IPS DF 6.9 (cell line): ENCODE results near the gene SLC37A3.
"Not testable (repeated sequence)": the region's sequence is repeated elsewhere in the genome, so short reads cannot be mapped to it uniquely, and the experiment has no call there.

Source experiments
- DNase-seq: peaks from one replicate; pipeline ENCODE4 v3.0.0-alpha.2; 2013; ENCODE audit warnings: low read depth, low spot score
- H3K27ac ChIP-seq: one replicate; pipeline ENCODE4 v1.5.1; 2013; ENCODE audit warnings: low read length, control low read depth
- H3K27me3 ChIP-seq: 2 replicates; pipeline ENCODE4 v1.6.1; 2013; ENCODE audit warnings: mild to moderate bottlenecking, low read length; ENCODE audit not compliant: control insufficient read depth, insufficient read depth
- H3K36me3 ChIP-seq: 2 replicates; pipeline ENCODE4 v1.6.1; 2013; ENCODE audit warnings: low read length; ENCODE audit not compliant: control insufficient read depth, insufficient read depth
- H3K4me1 ChIP-seq: 2 replicates; pipeline ENCODE4 v1.6.1; 2013; ENCODE audit warnings: low read length; ENCODE audit not compliant: control insufficient read depth, insufficient read depth
- H3K4me3 ChIP-seq: 2 replicates; pipeline ENCODE4 v1.5.1; 2013; ENCODE audit warnings: mild to moderate bottlenecking, low read length
- H3K9me3 ChIP-seq: 2 replicates; pipeline ENCODE4 v1.6.1; 2013; ENCODE audit warnings: low read length, inconsistent platforms; ENCODE audit not compliant: control insufficient read depth, insufficient read depth
- WGBS: extraction: QIAGEN DNeasy Blood & Tissue Kit; methylation state at CpG from one replicate; pipeline ENCODE4 v1.1.7; 2013; ENCODE audit warnings: mixed read lengths, missing lambda C conversion rate; ENCODE audit not compliant: insufficient read length, insufficient coverage; 5-methylcytosine and 5-hydroxymethylcytosine counted together

The SLC37A3 gene

GRCh38 chr7:140348161-140348849 is 50.0 kb downstream of the SLC37A3 start:
- WGBS, result no CpG with 5 or more reads among the region's 13 CpGs
- Histone ChIP-seq H3K4me1 (no peaks in the 10 kb centered on the region), H3K27me3 (no peaks in the 10 kb centered on the region), H3K27ac (no peak overlapping the region), H3K4me3 (no peak overlapping the region), H3K36me3 (peaks cover 6% of the 10 kb centered on the region; the same call in 1 of the 2 replicates), H3K9me3 (no peaks in the 10 kb centered on the region)
- DNase-seq, result no peak

GRCh38 chr7:140347218-140347617 is 51.1 kb downstream of the SLC37A3 start:
- Histone ChIP-seq H3K27ac (no peak overlapping the region), H3K27me3 (no peaks in the 10 kb centered on the region)
- WGBS, result no CpG with 5 or more reads among the region's 5 CpGs

GRCh38 chr7:140345426-140345825 is 52.9 kb downstream of the SLC37A3 start:
- no peak for DNase-seq
- Histone ChIP-seq H3K4me3 (no peak overlapping the region), H3K27me3 (no peaks in the 10 kb centered on the region), H3K4me1 (no peaks in the 10 kb centered on the region), H3K9me3 (no peaks in the 10 kb centered on the region), H3K27ac (no peak overlapping the region), H3K36me3 (peaks cover 12% of the 10 kb centered on the region; the same call in 1 of the 2 replicates)
- no CpG with 5 or more reads among the region's 3 CpGs for WGBS

More at GRCh38 chr7:140347218-140347617, 51.1 kb downstream of the SLC37A3 start:
- no peaks in the 10 kb centered on the region for H3K4me1 ChIP-seq
- no peak overlapping the region for H3K4me3 ChIP-seq
- H3K9me3 ChIP-seq, result no peaks in the 10 kb centered on the region
- DNase-seq, result no peak
- H3K36me3 ChIP-seq, result peaks cover 9% of the 10 kb centered on the region; the same call in 1 of the 2 replicates

GRCh38 chr7:140342727-140343514 is 55.4 kb downstream of the SLC37A3 start:
- Histone ChIP-seq H3K36me3 (peaks cover 9% of the 10 kb centered on the region; the same call in 1 of the 2 replicates), H3K27me3 (no peaks in the 10 kb centered on the region), H3K4me3 (no peak overlapping the region), H3K27ac (no peak overlapping the region), H3K4me1 (no peaks in the 10 kb centered on the region), H3K9me3 (no peaks in the 10 kb centered on the region)
- WGBS, result no CpG with 5 or more reads among the region's 13 CpGs
- peak; percentile 45 for DNase-seq

GRCh38 chr7:140338959-140339358 is 59.4 kb downstream of the SLC37A3 start:
- H3K27ac ChIP-seq, H3K27me3 ChIP-seq, H3K9me3 ChIP-seq, DNase-seq, H3K4me1 ChIP-seq, H3K4me3 ChIP-seq: not testable (repeated sequence)
- peaks cover 13% of the 10 kb centered on the region; the same call in 1 of the 2 replicates for H3K36me3 ChIP-seq
- no CpG with 5 or more reads among the region's 1 CpG for WGBS

- no peaks in the 10 kb centered on the region for H3K4me1 ChIP-seq
- no peak overlapping the region for H3K4me3 ChIP-seq
- H3K27ac ChIP-seq, result no peak overlapping the region
- H3K36me3 ChIP-seq, result peaks cover 7% of the 10 kb centered on the region; the same call in 1 of the 2 replicates
- H3K9me3 ChIP-seq, result no peaks in the 10 kb centered on the region
- no CpG with 5 or more reads among the region's 8 CpGs for WGBS
- no peaks in the 10 kb centered on the region for H3K27me3 ChIP-seq
- DNase-seq, result no peak
Observed at GRCh38 chr7:140334341-140335057, 63.8 kb downstream of the SLC37A3 start.

GRCh38 chr7:140333686-140334085 is 64.6 kb downstream of the SLC37A3 start:
- Histone ChIP-seq H3K4me1 (no peaks in the 10 kb centered on the region), H3K27me3 (no peaks in the 10 kb centered on the region), H3K4me3 (no peak overlapping the region), H3K36me3 (peaks cover 7% of the 10 kb centered on the region; the same call in 1 of the 2 replicates), H3K9me3 (no peaks in the 10 kb centered on the region), H3K27ac (no peak overlapping the region)
- DNase-seq, result no peak
- no CpG with 5 or more reads among the region's 5 CpGs for WGBS

GRCh38 chr7:140333223-140333622 is 65.1 kb downstream of the SLC37A3 start:
- WGBS, result no CpG with 5 or more reads among the region's 10 CpGs

GRCh38 chr7:140330595-140330994 is 67.7 kb downstream of the SLC37A3 start:
- Histone ChIP-seq H3K27me3 (no peaks in the 10 kb centered on the region), H3K9me3 (no peaks in the 10 kb centered on the region), H3K4me3 (no peak overlapping the region), H3K36me3 (peaks cover 7% of the 10 kb centered on the region; the same call in 1 of the 2 replicates), H3K4me1 (no peaks in the 10 kb centered on the region), H3K27ac (no peak overlapping the region)
- no CpG with 5 or more reads among the region's 3 CpGs for WGBS
- no peak for DNase-seq

More at GRCh38 chr7:140333223-140333622, 65.1 kb downstream of the SLC37A3 start:
- Histone ChIP-seq H3K4me3 (no peak overlapping the region), H3K27me3 (no peaks in the 10 kb centered on the region), H3K27ac (no peak overlapping the region), H3K9me3 (no peaks in the 10 kb centered on the region), H3K36me3 (peaks cover 7% of the 10 kb centered on the region; the same call in 1 of the 2 replicates), H3K4me1 (no peaks in the 10 kb centered on the region)
- no peak for DNase-seq

GRCh38 chr7:140330128-140330527 is 68.2 kb downstream of the SLC37A3 start:
- no peaks in the 10 kb centered on the region for H3K9me3 ChIP-seq
- H3K4me3 ChIP-seq, result no peak overlapping the region
- no peak overlapping the region for H3K27ac ChIP-seq
- no peak for DNase-seq
- no CpG with 5 or more reads among the region's 13 CpGs for WGBS
- H3K4me1 ChIP-seq, result no peaks in the 10 kb centered on the region
- peaks cover 5% of the 10 kb centered on the region; the same call in 1 of the 2 replicates for H3K36me3 ChIP-seq
- no peaks in the 10 kb centered on the region for H3K27me3 ChIP-seq
